ENCODE measurements around the gene SGK2. TPM values are rescaled to one million over a fixed set of nuclear protein-coding genes. Genes with fewer than 3 reads are reported as not detected.

The SGK2 gene
- total RNA-seq, 1 experiment from 2014 or later, result 45.6 TPM

DNA sequence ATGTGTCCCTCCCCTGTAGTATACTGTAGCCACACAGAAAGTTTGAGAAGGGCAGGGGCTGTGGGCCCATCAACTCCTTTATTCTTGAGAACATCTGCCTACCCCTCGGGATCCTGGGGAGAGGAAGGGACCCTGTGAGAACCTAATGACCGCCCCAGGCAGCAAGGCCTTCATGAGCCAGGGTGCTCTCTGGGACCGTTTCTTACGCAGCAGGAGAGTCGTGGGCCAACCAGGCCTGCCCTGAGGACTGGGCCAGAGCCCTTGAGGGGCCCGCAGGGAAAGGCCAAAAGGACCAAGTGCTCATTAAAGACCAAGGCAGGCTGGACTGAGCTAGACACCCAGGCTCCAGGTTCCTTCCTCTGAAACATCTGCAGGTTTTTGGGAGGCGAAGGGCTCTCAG is 5.2 kb downstream of the SGK2 start:
- no peak overlapping the region for H3K27ac Mint-ChIP-seq (ENCODE audit: unreplicated experiment)

DNA sequence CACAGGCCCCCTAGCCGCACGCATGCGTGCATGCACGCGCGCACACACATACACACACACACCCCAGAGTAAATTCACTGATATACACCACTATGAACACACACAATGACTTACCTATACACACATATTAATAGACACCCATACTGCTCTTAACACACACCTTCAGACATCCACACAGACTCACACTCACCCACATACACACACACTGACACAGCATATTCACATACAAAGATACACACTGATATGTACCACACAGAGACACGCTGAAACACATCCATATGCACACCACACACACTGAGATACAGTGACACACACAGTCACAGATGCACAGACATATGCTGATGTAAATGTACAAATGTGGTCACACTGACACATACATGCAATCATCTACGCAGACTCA is 5.6 kb downstream of the SGK2 start:
- no peaks in the 10 kb centered on the region for H3K9me3 Mint-ChIP-seq (ENCODE audit: low read depth, unreplicated experiment)
- no peak overlapping the region for H3K27ac Mint-ChIP-seq (ENCODE audit: unreplicated experiment)
- DNase-seq, result no peak
- intact Hi-C loops (cut with micrococcal nuclease; ENCODE audit: unreplicated experiment), result no loop called here
- TF ChIP-seq, protein P1, sequence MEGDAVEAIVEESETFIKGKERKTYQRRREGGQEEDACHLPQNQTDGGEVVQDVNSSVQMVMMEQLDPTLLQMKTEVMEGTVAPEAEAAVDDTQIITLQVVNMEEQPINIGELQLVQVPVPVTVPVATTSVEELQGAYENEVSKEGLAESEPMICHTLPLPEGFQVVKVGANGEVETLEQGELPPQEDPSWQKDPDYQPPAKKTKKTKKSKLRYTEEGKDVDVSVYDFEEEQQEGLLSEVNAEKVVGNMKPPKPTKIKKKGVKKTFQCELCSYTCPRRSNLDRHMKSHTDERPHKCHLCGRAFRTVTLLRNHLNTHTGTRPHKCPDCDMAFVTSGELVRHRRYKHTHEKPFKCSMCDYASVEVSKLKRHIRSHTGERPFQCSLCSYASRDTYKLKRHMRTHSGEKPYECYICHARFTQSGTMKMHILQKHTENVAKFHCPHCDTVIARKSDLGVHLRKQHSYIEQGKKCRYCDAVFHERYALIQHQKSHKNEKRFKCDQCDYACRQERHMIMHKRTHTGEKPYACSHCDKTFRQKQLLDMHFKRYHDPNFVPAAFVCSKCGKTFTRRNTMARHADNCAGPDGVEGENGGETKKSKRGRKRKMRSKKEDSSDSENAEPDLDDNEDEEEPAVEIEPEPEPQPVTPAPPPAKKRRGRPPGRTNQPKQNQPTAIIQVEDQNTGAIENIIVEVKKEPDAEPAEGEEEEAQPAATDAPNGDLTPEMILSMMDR (IDR thresholded peaks at IDR 0.05; ENCODE audit: unreplicated experiment), result no peak
- peaks cover 22% of the 10 kb centered on the region for H3K4me1 Mint-ChIP-seq (ENCODE audit: low read depth, unreplicated experiment)
- H3K4me3 Mint-ChIP-seq (ENCODE audit: low read depth, unreplicated experiment), result no peak overlapping the region
- H3K36me3 Mint-ChIP-seq (ENCODE audit: insufficient read depth, unreplicated experiment), result peaks cover 5% of the 10 kb centered on the region
- CTCF ChIA-PET, result no interaction called here
- no TSS peak for BruUV-seq (replicated peaks)
- H3K27me3 Mint-ChIP-seq (ENCODE audit: unreplicated experiment), result no peaks in the 10 kb centered on the region

More for the DNA sequence above, 5.2 kb downstream of the SGK2 start:
- H3K4me3 Mint-ChIP-seq (ENCODE audit: low read depth, unreplicated experiment), result no peak overlapping the region
- peaks cover 7% of the 10 kb centered on the region for H3K36me3 Mint-ChIP-seq (ENCODE audit: insufficient read depth, unreplicated experiment)
- H3K9me3 Mint-ChIP-seq (ENCODE audit: low read depth, unreplicated experiment), result no peaks in the 10 kb centered on the region
- TF ChIP-seq, protein P1 (IDR thresholded peaks at IDR 0.05; ENCODE audit: unreplicated experiment), result no peak
- intact Hi-C loops (cut with micrococcal nuclease; ENCODE audit: unreplicated experiment), result no loop called here
- H3K27me3 Mint-ChIP-seq (ENCODE audit: unreplicated experiment), result no peaks in the 10 kb centered on the region
- CTCF ChIA-PET, result interaction anchor here (0.7 kb wide), 1 partner anchor 109 kb away, joined by 4 read pairs; no protein-coding TSS in a partner anchor
- peaks cover 26% of the 10 kb centered on the region for H3K4me1 Mint-ChIP-seq (ENCODE audit: low read depth, unreplicated experiment)
- no peak for DNase-seq
- BruUV-seq (replicated peaks), result no TSS peak

DNA sequence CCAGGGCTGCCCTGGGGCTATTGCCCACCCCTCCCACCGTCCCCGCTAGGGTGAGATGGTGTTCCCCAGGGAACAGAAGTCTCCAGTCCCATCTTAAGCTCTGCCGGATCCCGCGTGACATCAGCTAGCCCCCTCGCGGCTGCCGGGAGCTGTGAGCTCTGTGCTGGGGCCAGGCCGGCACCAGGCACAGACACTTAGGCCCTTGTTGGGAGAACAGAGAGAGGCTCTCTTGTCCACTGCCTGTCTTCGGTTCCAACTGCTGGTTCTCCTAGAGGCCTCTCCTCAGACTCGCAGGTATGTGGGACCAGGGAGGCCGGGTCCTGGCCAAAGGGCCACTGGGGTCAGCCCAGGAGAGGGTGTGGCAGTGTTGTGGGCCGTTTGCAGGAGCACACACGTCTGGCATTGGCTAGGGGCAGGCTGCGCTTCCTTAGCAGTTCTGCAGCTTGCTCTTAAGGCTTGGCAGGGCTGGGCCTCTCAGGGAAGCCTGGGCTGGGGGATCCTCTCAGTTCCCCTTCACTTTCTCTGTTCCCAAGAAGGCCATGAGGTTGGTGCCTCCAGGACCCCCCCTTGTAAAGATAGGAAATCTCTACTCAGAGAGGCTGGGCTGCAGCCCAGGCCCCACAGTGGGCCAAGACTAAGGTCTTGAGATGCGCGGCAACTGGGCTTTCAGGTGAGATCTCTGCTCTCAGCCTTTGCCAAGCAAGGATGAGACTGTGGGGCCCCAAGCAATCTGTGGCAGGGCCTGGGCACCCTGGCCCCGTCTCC is 6.3 kb downstream of the SGK2 start:
- Mint-ChIP-seq H3K36me3 (ENCODE audit: insufficient read depth, unreplicated experiment) (no peaks in the 10 kb centered on the region), H3K27ac (ENCODE audit: unreplicated experiment) (no peak overlapping the region), H3K4me1 (ENCODE audit: low read depth, unreplicated experiment) (peaks cover 15% of the 10 kb centered on the region), H3K4me3 (ENCODE audit: low read depth, unreplicated experiment) (no peak overlapping the region), H3K27me3 (ENCODE audit: unreplicated experiment) (no peaks in the 10 kb centered on the region), H3K9me3 (ENCODE audit: low read depth, unreplicated experiment) (no peaks in the 10 kb centered on the region)
- BruUV-seq (replicated peaks), result no TSS peak
- no peak for DNase-seq
- TF ChIP-seq, protein P1 (IDR thresholded peaks at IDR 0.05; ENCODE audit: unreplicated experiment), result no peak
- intact Hi-C loops (cut with micrococcal nuclease; ENCODE audit: unreplicated experiment), result no loop called here
- CTCF ChIA-PET, result no interaction called here

DNA sequence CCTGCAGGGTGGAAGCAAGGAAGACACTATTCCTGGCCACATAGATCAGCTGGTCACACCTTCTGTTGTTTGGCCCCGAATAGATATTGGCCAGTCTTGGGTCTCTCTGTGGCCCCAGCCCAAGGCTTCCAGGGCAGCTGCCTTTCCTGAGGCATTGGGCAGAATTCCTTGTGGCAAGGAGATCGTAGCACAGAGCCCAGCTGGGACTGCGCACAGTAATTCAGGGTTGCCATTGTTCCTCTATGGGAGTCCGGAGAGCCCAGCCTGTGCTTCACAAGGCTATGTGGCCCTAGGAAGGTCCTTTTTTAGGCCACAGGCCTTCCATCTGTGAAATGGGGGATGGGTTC is 6.9 kb downstream of the SGK2 start:
- H3K4me1 Mint-ChIP-seq (ENCODE audit: low read depth, unreplicated experiment), result peaks cover 13% of the 10 kb centered on the region

More for the DNA sequence above, 6.9 kb downstream of the SGK2 start:
- intact Hi-C loops (cut with micrococcal nuclease; ENCODE audit: unreplicated experiment), result no loop called here
- CTCF ChIA-PET, result no interaction called here
- H3K9me3 Mint-ChIP-seq (ENCODE audit: low read depth, unreplicated experiment), result no peaks in the 10 kb centered on the region
- no peak overlapping the region for H3K27ac Mint-ChIP-seq (ENCODE audit: unreplicated experiment)
- no peaks in the 10 kb centered on the region for H3K27me3 Mint-ChIP-seq (ENCODE audit: unreplicated experiment)
- no TSS peak for BruUV-seq (replicated peaks)
- TF ChIP-seq, protein P1 (IDR thresholded peaks at IDR 0.05; ENCODE audit: unreplicated experiment), result no peak
- no peaks in the 10 kb centered on the region for H3K36me3 Mint-ChIP-seq (ENCODE audit: insufficient read depth, unreplicated experiment)
- no peak overlapping the region for H3K4me3 Mint-ChIP-seq (ENCODE audit: low read depth, unreplicated experiment)
- no peak for DNase-seq

All from Calu3 (cell line).